ENCODE data around the gene WDR38.

WDR38 gene, protein sequence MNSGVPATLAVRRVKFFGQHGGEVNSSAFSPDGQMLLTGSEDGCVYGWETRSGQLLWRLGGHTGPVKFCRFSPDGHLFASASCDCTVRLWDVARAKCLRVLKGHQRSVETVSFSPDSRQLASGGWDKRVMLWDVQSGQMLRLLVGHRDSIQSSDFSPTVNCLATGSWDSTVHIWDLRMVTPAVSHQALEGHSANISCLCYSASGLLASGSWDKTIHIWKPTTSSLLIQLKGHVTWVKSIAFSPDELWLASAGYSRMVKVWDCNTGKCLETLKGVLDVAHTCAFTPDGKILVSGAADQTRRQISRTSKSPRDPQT

DNA sequence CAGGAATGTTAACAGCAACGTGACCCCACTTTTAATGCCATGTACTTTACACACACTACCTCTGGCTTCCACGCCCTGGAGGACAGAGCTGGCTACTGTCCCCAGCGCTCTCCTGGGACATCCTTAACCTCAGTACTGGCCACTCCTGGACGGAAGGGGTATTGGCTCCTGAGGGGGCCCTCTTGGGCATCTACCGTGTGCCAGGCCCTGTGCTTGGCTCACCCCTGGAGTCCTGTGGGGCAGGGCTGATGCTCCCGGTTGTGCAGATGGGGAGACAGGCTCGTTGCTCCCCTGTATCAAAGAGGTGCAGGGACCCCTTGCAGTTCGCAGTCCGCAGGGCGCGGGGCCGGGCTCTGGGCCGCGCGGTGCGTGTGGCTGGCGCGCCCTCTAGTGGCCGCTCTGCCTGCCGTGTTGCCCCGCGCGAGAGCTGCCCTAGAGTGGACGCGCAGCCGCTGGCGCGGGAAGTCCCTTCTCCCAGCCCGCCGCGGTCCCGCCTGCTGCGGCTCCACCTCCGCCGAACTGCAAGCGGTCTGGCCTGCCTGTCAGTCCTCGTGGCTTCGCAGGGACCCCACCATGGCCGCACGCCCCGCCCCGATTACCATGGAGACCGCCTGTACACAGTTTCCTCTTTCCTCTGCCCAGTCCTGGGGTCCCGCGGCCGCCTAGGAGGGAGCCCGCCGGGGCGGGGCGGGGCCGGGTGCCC lies at the start of gene WDR38:
Gene WDR38 (plus strand): TSS at position 632 of the 703 bp plus-strand sequence. CDS start 72 bp downstream, outside the sequence.
- Histone ChIP-seq H2AFZ (ENCODE audit: low read depth, low read length) (peak within 1 kb of the TSS; percentile 17), H3K36me3 (ENCODE audit: insufficient read depth, low read length) (peaks cover 9% of the 10 kb centered on the region), H3K9me3 (ENCODE audit: low read length) (no peaks in the 10 kb centered on the region), H3K4me3 (ENCODE audit: low read length) (peak within 1 kb of the TSS; percentile 38), H3K4me1 (ENCODE audit: insufficient read depth, low read length) (peaks cover 12% of the 10 kb centered on the region), H3K27me3 (ENCODE audit: insufficient read depth, low read length) (no peaks in the 10 kb centered on the region)

DNA sequence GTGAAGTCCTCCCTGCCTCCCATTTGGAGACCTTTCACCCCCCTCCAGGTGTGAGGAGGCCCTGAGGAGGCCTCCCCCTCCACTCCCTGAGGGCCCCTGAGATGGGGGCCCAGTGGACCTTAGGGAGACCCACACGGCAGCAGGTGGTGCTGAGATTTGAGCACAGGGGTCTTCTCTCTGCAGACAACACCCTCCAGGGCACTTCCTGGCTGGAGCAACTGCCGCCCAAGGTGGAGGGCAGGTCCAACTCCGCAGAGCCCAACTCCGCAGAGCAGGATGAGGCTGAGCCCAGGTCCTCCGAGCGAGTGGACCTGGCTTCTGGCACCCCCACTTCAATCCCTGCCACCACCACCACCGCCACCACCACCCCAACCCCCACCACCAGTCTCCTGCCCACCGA lies 49.3 kb upstream of the WDR38 start:
- H3K9me3 ChIP-seq (ENCODE audit: low read length): no peaks in the 10 kb centered on the region
- no peak overlapping the region for H3K4me3 ChIP-seq (ENCODE audit: low read length)
- no peaks in the 10 kb centered on the region for H3K36me3 ChIP-seq (ENCODE audit: insufficient read depth, low read length)
- H2AFZ ChIP-seq (ENCODE audit: low read depth, low read length): no peak overlapping the region
- H3K27me3 ChIP-seq (ENCODE audit: insufficient read depth, low read length): peaks cover 7% of the 10 kb centered on the region
- no peaks in the 10 kb centered on the region for H3K4me1 ChIP-seq (ENCODE audit: insufficient read depth, low read length)

DNA sequence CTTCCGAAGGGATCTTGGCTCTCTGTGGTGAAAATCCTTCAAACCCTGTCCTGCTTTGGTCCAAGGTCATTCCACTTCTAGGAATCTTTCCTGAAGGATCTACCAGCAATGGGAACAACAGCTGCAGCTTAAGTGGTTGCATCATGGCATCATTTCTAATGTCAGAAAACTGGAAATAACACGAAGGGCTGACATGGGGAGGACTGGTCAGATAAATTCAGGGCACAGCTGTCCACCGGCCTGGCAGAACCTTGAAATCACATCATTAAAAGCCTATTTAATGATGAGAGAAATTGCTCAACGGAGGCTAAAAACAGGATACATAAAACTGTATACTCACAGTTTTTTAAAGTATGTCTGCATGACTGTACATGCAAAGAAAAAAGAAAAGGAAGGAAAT lies 48.1 kb upstream of the WDR38 start:
- H3K9me3 ChIP-seq (ENCODE audit: low read length): no peaks in the 10 kb centered on the region
- H3K27me3 ChIP-seq (ENCODE audit: insufficient read depth, low read length): peaks cover 7% of the 10 kb centered on the region
- no peak overlapping the region for H2AFZ ChIP-seq (ENCODE audit: low read depth, low read length)
- no peak overlapping the region for H3K4me3 ChIP-seq (ENCODE audit: low read length)
- no peaks in the 10 kb centered on the region for H3K4me1 ChIP-seq (ENCODE audit: insufficient read depth, low read length)
- no peaks in the 10 kb centered on the region for H3K36me3 ChIP-seq (ENCODE audit: insufficient read depth, low read length)

DNA sequence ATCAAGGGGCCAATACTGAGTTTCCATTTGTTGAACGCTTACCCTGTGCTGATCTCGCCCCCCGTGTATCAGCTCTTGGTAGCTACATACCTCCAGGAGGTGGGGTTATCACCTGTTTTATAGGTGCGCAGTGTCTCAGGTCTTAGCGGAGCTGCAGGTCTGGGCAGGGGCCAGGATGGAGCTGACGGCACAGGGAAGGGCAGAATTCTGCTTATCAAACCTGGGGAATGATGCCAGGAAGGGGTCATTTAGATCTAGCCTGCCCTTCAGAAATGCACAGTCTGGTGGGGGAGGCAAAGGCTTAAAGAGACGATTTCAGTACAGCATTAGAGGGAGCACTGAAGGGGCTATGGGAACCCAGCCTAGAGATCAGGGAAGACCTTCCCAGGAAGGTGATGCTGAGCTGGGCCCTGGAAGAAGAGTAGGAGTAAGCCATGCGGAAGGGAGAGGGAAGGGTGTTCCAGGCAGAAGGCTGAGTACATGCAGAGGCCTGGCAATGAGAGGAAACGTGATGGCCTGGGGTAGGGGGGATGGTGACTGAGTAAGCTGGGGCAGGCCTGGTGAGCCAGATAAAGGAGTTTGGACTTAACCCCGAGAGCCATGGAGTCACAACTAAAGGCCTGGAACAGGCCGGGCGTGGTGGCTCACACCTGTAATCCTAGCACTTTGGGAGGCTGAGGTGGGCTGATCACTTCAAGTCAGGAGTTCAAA lies 44.9 kb upstream of the WDR38 start:
- no peaks in the 10 kb centered on the region for H3K36me3 ChIP-seq (ENCODE audit: insufficient read depth, low read length)
- no peaks in the 10 kb centered on the region for H3K9me3 ChIP-seq (ENCODE audit: low read length)
- no peak overlapping the region for H2AFZ ChIP-seq (ENCODE audit: low read depth, low read length)
- no peaks in the 10 kb centered on the region for H3K27me3 ChIP-seq (ENCODE audit: insufficient read depth, low read length)
- H3K4me3 ChIP-seq (ENCODE audit: low read length): no peak overlapping the region
- peaks cover 28% of the 10 kb centered on the region for H3K4me1 ChIP-seq (ENCODE audit: insufficient read depth, low read length)

DNA sequence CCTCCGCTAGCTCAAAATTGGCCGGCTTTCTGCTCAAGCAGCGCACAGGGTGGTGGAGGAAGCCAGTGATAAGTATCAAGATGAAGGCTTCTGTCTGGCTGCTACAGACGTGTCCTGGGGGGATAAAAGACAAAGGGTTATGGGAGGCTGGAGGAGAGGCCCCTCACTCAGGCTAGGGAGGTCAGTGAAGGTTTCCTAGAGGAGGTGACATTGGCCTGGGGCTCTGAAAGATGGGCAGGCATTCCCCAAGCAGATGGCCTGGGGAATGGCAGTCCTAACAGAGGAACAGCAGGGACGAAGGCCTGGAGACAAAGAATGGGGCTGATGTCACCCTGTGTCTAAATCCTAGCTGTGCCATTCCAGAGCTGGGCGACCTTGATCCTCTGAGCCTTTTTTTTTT lies 44.0 kb upstream of the WDR38 start:
- no peaks in the 10 kb centered on the region for H3K9me3 ChIP-seq (ENCODE audit: low read length)
- no peak overlapping the region for H3K4me3 ChIP-seq (ENCODE audit: low read length)
- no peak overlapping the region for H2AFZ ChIP-seq (ENCODE audit: low read depth, low read length)
- H3K4me1 ChIP-seq (ENCODE audit: insufficient read depth, low read length): peaks cover 28% of the 10 kb centered on the region
- H3K36me3 ChIP-seq (ENCODE audit: insufficient read depth, low read length): no peaks in the 10 kb centered on the region
- H3K27me3 ChIP-seq (ENCODE audit: insufficient read depth, low read length): no peaks in the 10 kb centered on the region

DNA sequence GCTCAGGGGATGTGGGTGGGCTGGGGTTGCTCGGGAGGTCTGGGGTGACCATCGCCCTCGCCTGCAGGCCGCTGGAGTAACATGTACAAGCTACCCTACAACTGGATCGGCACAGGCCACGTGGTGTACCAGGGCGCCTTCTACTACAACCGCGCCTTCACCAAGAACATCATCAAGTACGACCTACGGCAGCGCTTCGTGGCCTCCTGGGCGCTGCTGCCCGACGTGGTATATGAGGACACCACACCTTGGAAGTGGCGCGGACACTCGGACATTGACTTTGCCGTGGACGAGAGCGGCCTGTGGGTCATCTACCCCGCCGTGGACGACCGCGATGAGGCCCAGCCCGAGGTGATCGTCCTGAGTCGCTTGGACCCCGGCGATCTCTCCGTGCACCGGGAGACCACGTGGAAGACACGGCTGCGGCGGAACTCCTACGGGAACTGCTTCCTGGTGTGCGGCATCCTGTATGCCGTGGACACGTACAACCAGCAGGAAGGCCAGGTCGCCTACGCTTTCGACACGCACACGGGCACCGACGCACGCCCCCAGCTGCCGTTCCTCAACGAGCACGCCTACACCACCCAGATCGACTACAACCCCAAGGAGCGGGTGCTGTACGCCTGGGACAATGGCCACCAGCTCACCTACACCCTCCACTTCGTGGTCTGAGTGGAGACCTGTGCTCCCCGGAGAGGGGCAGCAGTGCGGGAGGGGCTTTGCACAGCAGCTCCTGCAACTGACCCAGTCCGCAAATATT lies 43.3 kb upstream of the WDR38 start:
- no peaks in the 10 kb centered on the region for H3K9me3 ChIP-seq (ENCODE audit: low read length)

DNA sequence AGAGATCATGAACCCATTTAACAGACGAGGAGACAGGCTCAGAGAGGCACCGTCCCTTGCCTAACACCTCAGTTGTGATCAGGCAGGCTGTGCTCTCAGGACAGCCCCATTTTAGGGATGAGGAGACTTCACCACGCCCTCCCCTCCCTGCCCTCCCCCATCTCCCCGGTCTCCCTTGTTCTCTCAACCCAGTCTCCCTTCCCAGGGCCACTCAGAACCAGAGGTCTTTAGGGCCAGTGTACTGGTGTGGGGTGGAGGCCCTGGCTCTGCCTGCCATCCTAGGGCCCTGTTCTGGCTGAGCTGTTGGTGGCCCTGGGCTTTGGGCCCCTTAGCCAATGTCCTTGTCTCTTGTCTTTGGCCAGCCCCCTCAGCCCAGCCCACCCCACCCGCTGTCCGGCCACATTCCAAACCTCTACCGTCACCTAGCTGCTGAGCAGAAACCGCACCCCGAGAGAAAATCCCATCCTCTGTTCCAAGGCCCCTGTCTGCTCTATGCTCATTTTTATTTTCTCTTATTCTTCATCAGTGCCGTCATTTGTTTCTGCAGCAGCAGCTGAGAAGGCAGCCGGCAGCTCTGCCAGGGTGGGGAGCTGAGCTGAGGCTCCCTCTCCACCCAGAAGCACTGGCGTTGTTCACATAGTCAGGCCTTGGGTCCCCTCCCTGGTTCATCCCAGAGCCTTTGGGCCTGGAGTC lies 42.5 kb upstream of the WDR38 start:
- H3K36me3 ChIP-seq (ENCODE audit: insufficient read depth, low read length): no peaks in the 10 kb centered on the region
- no peaks in the 10 kb centered on the region for H3K27me3 ChIP-seq (ENCODE audit: insufficient read depth, low read length)
- peaks cover 28% of the 10 kb centered on the region for H3K4me1 ChIP-seq (ENCODE audit: insufficient read depth, low read length)
- no peak overlapping the region for H3K4me3 ChIP-seq (ENCODE audit: low read length)
- H3K9me3 ChIP-seq (ENCODE audit: low read length): no peaks in the 10 kb centered on the region
- H2AFZ ChIP-seq (ENCODE audit: low read depth, low read length): peak overlapping the region; percentile 4

More for the DNA sequence above, 43.3 kb upstream of the WDR38 start:
- no peak overlapping the region for H2AFZ ChIP-seq (ENCODE audit: low read depth, low read length)
- H3K36me3 ChIP-seq (ENCODE audit: insufficient read depth, low read length): no peaks in the 10 kb centered on the region
- H3K4me3 ChIP-seq (ENCODE audit: low read length): no peak overlapping the region
- H3K4me1 ChIP-seq (ENCODE audit: insufficient read depth, low read length): peaks cover 28% of the 10 kb centered on the region
- H3K27me3 ChIP-seq (ENCODE audit: insufficient read depth, low read length): no peaks in the 10 kb centered on the region

DNA sequence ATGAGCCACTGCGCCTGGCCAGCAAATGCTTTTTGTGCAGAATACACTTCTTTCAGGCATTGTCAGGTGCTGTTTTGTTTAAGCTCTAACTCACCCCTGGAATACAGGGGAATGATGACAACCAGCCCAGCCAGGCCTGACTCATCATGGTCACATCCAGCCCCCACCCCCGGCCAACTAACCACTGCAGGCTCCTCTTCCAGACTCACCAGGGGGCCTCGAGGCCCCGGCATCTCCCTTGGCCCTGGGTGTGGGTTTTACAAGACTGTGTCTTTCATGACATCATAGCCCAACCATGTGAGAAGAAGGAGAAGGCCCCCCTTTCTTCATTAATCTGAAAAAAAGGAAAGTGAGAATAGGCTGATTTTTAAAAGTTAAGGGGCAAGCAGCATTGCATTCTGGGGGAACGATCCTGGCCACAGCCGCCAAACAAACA lies 40.8 kb upstream of the WDR38 start:
- H2AFZ ChIP-seq (ENCODE audit: low read depth, low read length): no peak overlapping the region
- no peaks in the 10 kb centered on the region for H3K9me3 ChIP-seq (ENCODE audit: low read length)
- no peaks in the 10 kb centered on the region for H3K36me3 ChIP-seq (ENCODE audit: insufficient read depth, low read length)
- H3K4me3 ChIP-seq (ENCODE audit: low read length): no peak overlapping the region
- H3K4me1 ChIP-seq (ENCODE audit: insufficient read depth, low read length): peaks cover 28% of the 10 kb centered on the region
- H3K27me3 ChIP-seq (ENCODE audit: insufficient read depth, low read length): no peaks in the 10 kb centered on the region

DNA sequence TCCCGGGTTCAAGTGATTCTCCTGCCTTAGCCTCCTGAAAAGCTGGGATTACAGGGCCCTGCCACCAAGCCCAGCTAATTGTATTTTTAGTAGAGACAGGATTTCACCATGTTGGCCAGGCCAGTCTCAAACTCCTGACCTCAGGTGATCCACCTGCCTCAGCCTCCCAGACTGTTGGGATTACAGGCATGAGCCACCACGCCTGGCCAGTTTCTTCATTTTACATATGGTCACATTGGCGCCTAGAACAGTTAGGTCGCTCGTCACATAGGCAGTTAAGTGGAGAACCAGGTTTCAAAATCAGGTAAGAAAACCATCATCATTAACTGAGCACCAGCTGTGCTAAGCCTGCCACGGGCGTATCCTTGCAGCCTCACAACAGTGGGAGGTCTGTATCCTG lies 40.2 kb upstream of the WDR38 start:
- Histone ChIP-seq H3K27me3 (ENCODE audit: insufficient read depth, low read length) (no peaks in the 10 kb centered on the region), H3K4me1 (ENCODE audit: insufficient read depth, low read length) (peaks cover 28% of the 10 kb centered on the region), H3K9me3 (ENCODE audit: low read length) (no peaks in the 10 kb centered on the region), H2AFZ (ENCODE audit: low read depth, low read length) (no peak overlapping the region), H3K36me3 (ENCODE audit: insufficient read depth, low read length) (no peaks in the 10 kb centered on the region), H3K4me3 (ENCODE audit: low read length) (no peak overlapping the region)

DNA sequence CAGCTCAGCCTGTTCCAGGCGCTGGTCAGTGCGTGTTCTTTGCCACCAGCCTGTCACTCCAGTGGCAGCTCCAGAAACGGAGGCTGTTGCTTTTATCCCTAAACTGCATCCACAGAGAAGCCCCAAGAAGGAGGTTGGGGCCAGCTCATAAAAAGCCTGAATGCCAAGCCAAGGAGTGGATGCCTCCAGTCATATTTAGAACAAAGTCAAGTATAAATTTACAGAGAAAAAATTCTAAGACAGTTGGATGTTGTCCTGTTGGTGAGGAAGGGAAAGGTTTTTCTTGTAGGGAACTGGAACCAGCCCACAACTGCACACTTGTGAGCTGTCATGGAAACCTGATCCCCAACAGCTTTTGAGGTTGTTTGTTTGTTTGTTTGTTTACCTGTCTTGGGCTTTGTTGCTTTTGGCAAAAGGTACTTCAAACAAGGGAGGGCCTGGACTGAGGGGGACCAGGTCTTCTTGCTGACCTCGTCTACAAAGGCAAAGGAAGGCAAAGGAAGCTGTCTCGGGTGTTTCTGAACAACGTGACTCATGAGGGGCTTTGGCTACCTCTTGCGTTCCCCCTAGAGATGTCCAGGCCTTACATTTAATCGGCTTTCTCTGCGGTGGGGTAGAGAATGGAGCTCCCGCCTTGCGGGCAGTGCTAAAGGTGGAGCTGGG lies 39.6 kb upstream of the WDR38 start:
- Histone ChIP-seq H2AFZ (ENCODE audit: low read depth, low read length) (no peak overlapping the region), H3K4me3 (ENCODE audit: low read length) (no peak overlapping the region), H3K4me1 (ENCODE audit: insufficient read depth, low read length) (peaks cover 28% of the 10 kb centered on the region), H3K27me3 (ENCODE audit: insufficient read depth, low read length) (no peaks in the 10 kb centered on the region), H3K9me3 (ENCODE audit: low read length) (no peaks in the 10 kb centered on the region), H3K36me3 (ENCODE audit: insufficient read depth, low read length) (no peaks in the 10 kb centered on the region)

DNA sequence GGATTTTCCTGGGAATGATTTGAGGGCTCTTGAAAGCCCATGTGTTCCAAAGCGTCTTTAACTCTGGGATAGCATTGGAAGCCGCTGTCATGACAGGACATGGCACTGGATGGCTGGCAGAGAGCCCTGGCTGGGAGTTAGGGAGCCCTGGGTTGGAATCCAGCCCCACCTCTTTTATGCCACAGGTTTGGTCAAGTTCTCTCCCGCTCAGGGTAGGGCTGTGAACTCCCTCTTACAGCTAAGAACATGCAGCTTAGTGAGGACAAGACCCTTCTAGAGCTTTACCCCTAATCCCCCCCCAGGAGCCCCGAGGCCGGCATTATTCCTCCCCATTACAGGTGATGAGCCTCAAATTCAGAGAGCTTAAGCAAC lies 39.1 kb upstream of the WDR38 start:
- Histone ChIP-seq H3K27me3 (ENCODE audit: insufficient read depth, low read length) (no peaks in the 10 kb centered on the region), H2AFZ (ENCODE audit: low read depth, low read length) (no peak overlapping the region), H3K4me1 (ENCODE audit: insufficient read depth, low read length) (peaks cover 28% of the 10 kb centered on the region), H3K36me3 (ENCODE audit: insufficient read depth, low read length) (no peaks in the 10 kb centered on the region), H3K9me3 (ENCODE audit: low read length) (no peaks in the 10 kb centered on the region), H3K4me3 (ENCODE audit: low read length) (no peak overlapping the region)

DNA sequence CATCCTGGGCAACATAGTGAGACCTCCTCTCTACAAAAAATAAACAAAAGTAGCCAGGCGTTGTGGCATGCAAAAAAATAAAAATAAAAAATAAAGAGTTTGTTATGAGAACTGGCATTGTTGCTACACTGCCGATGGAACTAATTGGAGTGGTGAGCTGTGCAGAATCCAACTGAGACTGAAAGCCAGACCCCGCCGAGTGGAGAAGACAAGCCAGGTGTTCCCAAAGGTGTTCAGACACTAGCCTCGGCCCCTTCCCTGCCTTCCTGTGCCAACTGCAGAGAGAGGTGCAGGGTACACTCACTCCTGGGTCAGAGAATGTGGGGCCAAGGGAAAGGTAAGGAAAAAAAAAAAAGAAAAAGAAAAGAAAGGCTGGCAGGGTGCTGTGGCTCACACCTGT lies 37.7 kb upstream of the WDR38 start:
- H3K4me1 ChIP-seq (ENCODE audit: insufficient read depth, low read length): peaks cover 24% of the 10 kb centered on the region

More for the DNA sequence above, 37.7 kb upstream of the WDR38 start:
- Histone ChIP-seq H3K9me3 (ENCODE audit: low read length) (no peaks in the 10 kb centered on the region), H3K4me3 (ENCODE audit: low read length) (no peak overlapping the region), H3K36me3 (ENCODE audit: insufficient read depth, low read length) (no peaks in the 10 kb centered on the region), H3K27me3 (ENCODE audit: insufficient read depth, low read length) (no peaks in the 10 kb centered on the region), H2AFZ (ENCODE audit: low read depth, low read length) (no peak overlapping the region)
